ENCODE results near the gene TTC24.

The TTC24 gene

GRCh38 chr1:156559086-156559796, 20.3 kb upstream of the TTC24 start:
- TF ChIP-seq TEAD4 (IDR thresholded peaks at IDR 0.05) (no peak), CREB1 (IDR thresholded peaks at IDR 0.05; ENCODE audit: low read depth) (no peak), TCF12 (IDR thresholded peaks at IDR 0.05; ENCODE audit: low read depth) (no peak), EP300 (IDR thresholded peaks at IDR 0.05; ENCODE audit: borderline replicate concordance) (no peak), NFIC (IDR thresholded peaks at IDR 0.05) (no peak), RAD21 (IDR thresholded peaks at IDR 0.05; ENCODE audit: low read depth) (no peak), TAF1 (IDR thresholded peaks at IDR 0.05; ENCODE audit: low read depth) (no peak), EGR1 (IDR thresholded peaks at IDR 0.05) (no peak), YY1 (IDR thresholded peaks at IDR 0.05; ENCODE audit: low read depth) (no peak)
- TF ChIP-seq, protein P1, sequence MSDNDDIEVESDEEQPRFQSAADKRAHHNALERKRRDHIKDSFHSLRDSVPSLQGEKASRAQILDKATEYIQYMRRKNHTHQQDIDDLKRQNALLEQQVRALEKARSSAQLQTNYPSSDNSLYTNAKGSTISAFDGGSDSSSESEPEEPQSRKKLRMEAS (IDR thresholded peaks at IDR 0.05), result no peak

DNA sequence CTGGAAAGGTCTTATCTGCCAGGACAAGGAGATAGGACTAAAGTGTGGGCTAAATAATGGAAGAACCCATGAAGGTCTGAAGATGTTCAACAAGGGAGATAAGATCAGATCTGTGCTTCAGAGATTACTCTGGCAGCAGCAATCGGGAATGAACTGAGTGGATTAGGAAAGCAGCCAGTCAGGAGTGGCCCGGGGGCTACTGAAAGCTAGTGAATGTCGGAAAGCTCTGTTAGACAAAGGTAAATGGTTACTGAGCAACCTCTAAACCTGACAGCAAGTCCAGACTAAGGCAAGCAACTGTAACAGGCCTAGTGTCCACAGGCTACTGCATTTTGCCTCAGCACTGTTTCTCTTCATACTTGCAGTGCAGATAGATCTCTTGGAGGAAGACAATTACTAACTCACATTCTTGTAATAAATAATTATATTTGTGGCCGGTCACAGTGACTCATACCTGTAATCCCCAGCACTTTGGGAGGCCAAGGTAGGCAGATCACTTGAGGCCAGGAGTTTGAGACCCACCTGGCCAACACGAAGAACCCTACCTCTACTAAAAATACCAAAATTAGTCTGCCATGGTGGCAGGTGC, 19.6 kb upstream of the TTC24 start:
- no peak for TF ChIP-seq ZBTB7A (IDR thresholded peaks at IDR 0.05; ENCODE audit: low read depth)
- TF ChIP-seq, protein P1 (IDR thresholded peaks at IDR 0.05), result no peak
- TF ChIP-seq YY1 (IDR thresholded peaks at IDR 0.05; ENCODE audit: low read depth), result no peak
- TF ChIP-seq EGR1 (IDR thresholded peaks at IDR 0.05), result no peak
- TF ChIP-seq EP300 (IDR thresholded peaks at IDR 0.05; ENCODE audit: borderline replicate concordance), result no peak
- TF ChIP-seq USF1 (IDR thresholded peaks at IDR 0.05), result no peak
- TF ChIP-seq FOXM1 (IDR thresholded peaks at IDR 0.05; ENCODE audit: borderline replicate concordance, low read depth), result no peak
- no peak for TF ChIP-seq CREB1 (IDR thresholded peaks at IDR 0.05; ENCODE audit: low read depth)
- no peak for TF ChIP-seq TEAD4 (IDR thresholded peaks at IDR 0.05)
- no peak for TF ChIP-seq CEBPB (IDR thresholded peaks at IDR 0.05)
- no peak for TF ChIP-seq NFIC (IDR thresholded peaks at IDR 0.05)
- no peak for TF ChIP-seq TCF12 (IDR thresholded peaks at IDR 0.05; ENCODE audit: low read depth)
- TF ChIP-seq RAD21 (IDR thresholded peaks at IDR 0.05; ENCODE audit: low read depth), result no peak
- TF ChIP-seq, protein P2, sequence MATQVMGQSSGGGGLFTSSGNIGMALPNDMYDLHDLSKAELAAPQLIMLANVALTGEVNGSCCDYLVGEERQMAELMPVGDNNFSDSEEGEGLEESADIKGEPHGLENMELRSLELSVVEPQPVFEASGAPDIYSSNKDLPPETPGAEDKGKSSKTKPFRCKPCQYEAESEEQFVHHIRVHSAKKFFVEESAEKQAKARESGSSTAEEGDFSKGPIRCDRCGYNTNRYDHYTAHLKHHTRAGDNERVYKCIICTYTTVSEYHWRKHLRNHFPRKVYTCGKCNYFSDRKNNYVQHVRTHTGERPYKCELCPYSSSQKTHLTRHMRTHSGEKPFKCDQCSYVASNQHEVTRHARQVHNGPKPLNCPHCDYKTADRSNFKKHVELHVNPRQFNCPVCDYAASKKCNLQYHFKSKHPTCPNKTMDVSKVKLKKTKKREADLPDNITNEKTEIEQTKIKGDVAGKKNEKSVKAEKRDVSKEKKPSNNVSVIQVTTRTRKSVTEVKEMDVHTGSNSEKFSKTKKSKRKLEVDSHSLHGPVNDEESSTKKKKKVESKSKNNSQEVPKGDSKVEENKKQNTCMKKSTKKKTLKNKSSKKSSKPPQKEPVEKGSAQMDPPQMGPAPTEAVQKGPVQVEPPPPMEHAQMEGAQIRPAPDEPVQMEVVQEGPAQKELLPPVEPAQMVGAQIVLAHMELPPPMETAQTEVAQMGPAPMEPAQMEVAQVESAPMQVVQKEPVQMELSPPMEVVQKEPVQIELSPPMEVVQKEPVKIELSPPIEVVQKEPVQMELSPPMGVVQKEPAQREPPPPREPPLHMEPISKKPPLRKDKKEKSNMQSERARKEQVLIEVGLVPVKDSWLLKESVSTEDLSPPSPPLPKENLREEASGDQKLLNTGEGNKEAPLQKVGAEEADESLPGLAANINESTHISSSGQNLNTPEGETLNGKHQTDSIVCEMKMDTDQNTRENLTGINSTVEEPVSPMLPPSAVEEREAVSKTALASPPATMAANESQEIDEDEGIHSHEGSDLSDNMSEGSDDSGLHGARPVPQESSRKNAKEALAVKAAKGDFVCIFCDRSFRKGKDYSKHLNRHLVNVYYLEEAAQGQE (IDR thresholded peaks at IDR 0.05; ENCODE audit: low read depth), result no peak
- TF ChIP-seq TAF1 (IDR thresholded peaks at IDR 0.05; ENCODE audit: low read depth), result no peak

GRCh38 chr1:156560585-156561163, 18.8 kb upstream of the TTC24 start:
- TF ChIP-seq TEAD4 (IDR thresholded peaks at IDR 0.05), result no peak
- TF ChIP-seq CEBPB (IDR thresholded peaks at IDR 0.05), result no peak
- TF ChIP-seq EGR1 (IDR thresholded peaks at IDR 0.05), result no peak
- no peak for TF ChIP-seq CREB1 (IDR thresholded peaks at IDR 0.05; ENCODE audit: low read depth)
- no peak for TF ChIP-seq FOXM1 (IDR thresholded peaks at IDR 0.05; ENCODE audit: borderline replicate concordance, low read depth)
- TF ChIP-seq ZBTB7A (IDR thresholded peaks at IDR 0.05; ENCODE audit: low read depth), result no peak
- TF ChIP-seq NFIC (IDR thresholded peaks at IDR 0.05), result no peak
- no peak for TF ChIP-seq YY1 (IDR thresholded peaks at IDR 0.05; ENCODE audit: low read depth)
- no peak for TF ChIP-seq USF1 (IDR thresholded peaks at IDR 0.05)
- TF ChIP-seq, protein P1 (IDR thresholded peaks at IDR 0.05), result no peak
- no peak for TF ChIP-seq TCF12 (IDR thresholded peaks at IDR 0.05; ENCODE audit: low read depth)
- TF ChIP-seq, protein P2 (IDR thresholded peaks at IDR 0.05; ENCODE audit: low read depth), result no peak
- TF ChIP-seq RAD21 (IDR thresholded peaks at IDR 0.05; ENCODE audit: low read depth), result no peak
- no peak for TF ChIP-seq TAF1 (IDR thresholded peaks at IDR 0.05; ENCODE audit: low read depth)

- no peak for TF ChIP-seq TEAD4 (IDR thresholded peaks at IDR 0.05)
- TF ChIP-seq YY1 (IDR thresholded peaks at IDR 0.05; ENCODE audit: low read depth), result no peak
- no peak for TF ChIP-seq EGR1 (IDR thresholded peaks at IDR 0.05)
- no peak for TF ChIP-seq ZBTB7A (IDR thresholded peaks at IDR 0.05; ENCODE audit: low read depth)
- TF ChIP-seq CEBPB (IDR thresholded peaks at IDR 0.05), result no peak
- no peak for TF ChIP-seq RAD21 (IDR thresholded peaks at IDR 0.05; ENCODE audit: low read depth)
- no peak for TF ChIP-seq CREB1 (IDR thresholded peaks at IDR 0.05; ENCODE audit: low read depth)
- TF ChIP-seq NFIC (IDR thresholded peaks at IDR 0.05), result no peak
- TF ChIP-seq TAF1 (IDR thresholded peaks at IDR 0.05; ENCODE audit: low read depth), result no peak
- TF ChIP-seq EP300 (IDR thresholded peaks at IDR 0.05; ENCODE audit: borderline replicate concordance), result no peak
- no peak for TF ChIP-seq USF1 (IDR thresholded peaks at IDR 0.05)
- TF ChIP-seq, protein P1 (IDR thresholded peaks at IDR 0.05), result no peak
- TF ChIP-seq, protein P2 (IDR thresholded peaks at IDR 0.05; ENCODE audit: low read depth), result no peak
- TF ChIP-seq FOXM1 (IDR thresholded peaks at IDR 0.05; ENCODE audit: borderline replicate concordance, low read depth), result no peak
- TF ChIP-seq TCF12 (IDR thresholded peaks at IDR 0.05; ENCODE audit: low read depth), result no peak
Measured at GRCh38 chr1:156565519-156565918, 14.0 kb upstream of the TTC24 start.

Data from Ishikawa (cell line).